NCI-H2227 (cell line): Measurements from ENCODE around the gene GPR15.
"Not testable (repeated sequence)": the region's sequence is repeated elsewhere in the genome, so short reads cannot be mapped to it uniquely, and the experiment has no call there.

Experiments used
- DNase-seq: peaks from one replicate; lab custom pipeline; 2025; ENCODE audit not compliant: unreplicated experiment; lab: John Stamatoyannopoulos, UW

The GPR15 gene

GRCh38 chr3:98556164-98557130, 24.7 kb downstream of the GPR15 start:
- no peak for DNase-seq

DNA sequence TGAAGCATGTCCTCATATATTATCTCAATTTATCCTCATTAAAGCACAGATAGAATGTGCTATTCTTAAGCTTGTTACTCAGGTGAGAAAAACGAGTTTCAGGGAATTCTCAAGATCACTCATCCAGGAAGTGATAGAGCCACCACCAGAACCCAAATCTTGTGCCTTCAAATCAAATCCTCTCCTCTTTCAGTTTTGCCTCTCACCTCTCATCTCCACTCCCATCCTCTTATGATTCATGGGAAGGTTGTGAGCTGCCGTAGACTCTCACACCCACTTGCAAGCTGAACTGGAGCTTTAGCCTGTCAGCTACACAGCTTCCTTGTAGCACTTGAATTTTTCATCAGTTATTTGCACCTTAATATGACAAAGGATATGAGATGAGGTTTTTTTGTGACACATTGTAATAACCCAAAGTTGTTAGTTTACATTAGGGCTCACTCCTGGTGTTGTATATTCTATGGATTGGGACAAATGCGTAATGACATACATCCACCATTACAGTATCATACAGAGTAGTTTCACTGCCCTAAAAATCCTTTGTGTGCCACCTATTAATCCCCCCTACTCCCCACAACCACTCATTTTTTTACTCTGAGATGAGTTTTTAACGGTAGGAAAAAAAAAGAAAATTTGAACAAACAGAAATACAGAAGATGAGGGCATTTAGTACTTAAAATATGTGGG, 25.7 kb downstream of the GPR15 start:
- no peak for DNase-seq

GRCh38 chr3:98558100-98558827, 26.5 kb downstream of the GPR15 start:
- DNase-seq = no peak

GRCh38 chr3:98559769-98560168, 28.0 kb downstream of the GPR15 start:
- not testable (repeated sequence) for DNase-seq

- no peak for DNase-seq
Measured at GRCh38 chr3:98560911-98561310, 29.1 kb downstream of the GPR15 start.

DNA sequence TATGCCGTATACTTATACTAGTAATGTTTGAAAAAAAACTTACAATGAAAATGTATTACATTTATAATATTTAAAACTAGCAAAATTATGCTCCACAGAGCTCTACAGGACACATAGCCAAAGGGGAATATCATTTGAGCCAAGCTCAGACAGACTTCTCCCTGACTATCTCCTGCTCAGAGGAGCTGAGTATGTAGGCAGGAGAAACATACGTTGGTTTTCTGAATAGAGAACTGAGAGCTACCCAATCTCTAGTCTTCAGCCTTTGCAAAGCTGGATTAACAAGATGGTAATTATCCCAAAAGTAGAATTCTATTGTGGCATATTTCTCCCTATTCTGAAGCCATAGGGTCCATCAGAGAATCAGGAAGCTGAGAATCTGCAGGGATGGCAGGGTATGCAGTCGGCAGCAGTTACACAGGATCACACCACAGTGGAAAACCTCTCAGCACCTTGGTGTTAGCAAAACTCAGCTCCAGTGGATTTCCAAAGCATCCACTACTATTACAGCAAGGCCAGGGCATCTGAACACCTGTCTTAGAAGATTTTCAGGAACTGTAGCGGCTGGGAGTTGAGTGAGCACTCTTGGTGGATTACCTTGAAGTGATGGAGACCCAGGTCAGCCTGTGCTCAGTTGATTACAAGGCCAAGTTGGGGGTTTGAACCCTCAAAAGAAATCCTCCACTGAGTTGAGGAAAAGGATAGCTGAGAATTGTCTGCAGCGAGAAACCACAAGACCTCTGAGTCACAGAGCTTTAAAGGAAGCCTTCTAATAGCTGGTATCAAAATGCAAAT, 30.1 kb downstream of the GPR15 start:
- DNase-seq = no peak

GRCh38 chr3:98563661-98564281, 32.0 kb downstream of the GPR15 start:
- DNase-seq = no peak

- DNase-seq = no peak
Measured at GRCh38 chr3:98564282-98565005, 32.7 kb downstream of the GPR15 start.

GRCh38 chr3:98565237-98565643, 33.5 kb downstream of the GPR15 start:
- no peak for DNase-seq

- no peak for DNase-seq
Measured at GRCh38 chr3:98565843-98566242, 34.1 kb downstream of the GPR15 start.

DNA sequence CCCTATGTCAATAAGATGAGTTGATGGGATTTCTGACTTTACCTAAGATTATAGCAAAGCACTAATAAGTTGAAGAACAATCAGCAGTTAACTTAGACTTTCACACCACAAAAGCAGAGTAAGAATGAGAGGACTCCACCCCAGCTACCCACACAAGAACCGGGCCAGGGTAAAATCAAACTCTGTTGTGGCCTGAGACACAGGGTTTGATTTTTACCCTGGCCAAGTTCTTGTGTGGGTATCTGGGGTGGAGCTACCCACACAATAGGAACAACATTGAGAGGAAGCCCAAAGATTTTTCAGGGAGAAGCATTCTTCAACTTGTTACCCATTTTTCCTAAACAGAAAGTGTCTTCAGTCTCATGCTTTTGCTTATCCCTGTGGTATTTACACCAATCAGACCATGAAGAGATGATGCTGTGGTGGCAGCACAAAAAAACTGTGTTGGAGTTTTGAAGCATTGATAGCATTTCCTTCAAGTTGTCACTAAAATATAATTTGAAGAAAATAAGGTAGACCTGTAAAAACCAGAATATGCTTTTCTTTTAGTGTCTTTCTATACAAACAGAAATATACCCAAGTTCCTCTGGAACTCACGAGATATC, 36.0 kb downstream of the GPR15 start:
- DNase-seq = no peak

- no peak for DNase-seq
Measured at GRCh38 chr3:98568402-98568801, 36.6 kb downstream of the GPR15 start.

GRCh38 chr3:98573181-98573728, 41.5 kb downstream of the GPR15 start:
- peak; percentile 1 for DNase-seq

- no peak for DNase-seq
Measured at GRCh38 chr3:98574132-98574531, 42.4 kb downstream of the GPR15 start.

- DNase-seq = no peak
Measured at GRCh38 chr3:98577178-98577895, 45.6 kb downstream of the GPR15 start.

GRCh38 chr3:98580401-98581386, 48.9 kb downstream of the GPR15 start:
- DNase-seq = no peak

GRCh38 chr3:98581474-98581873, 49.7 kb downstream of the GPR15 start:
- DNase-seq = no peak
